GM10847 (cell line): ENCODE results near the gene VAPB.

Experiments
- POLR2A ChIP-seq: IDR thresholded peaks from 2 replicates; pipeline ENCODE4 v1.6.1; 2011; ENCODE audit not compliant: insufficient read length; ENCODE audit errors: extremely low read depth

VAPB gene

DNA sequence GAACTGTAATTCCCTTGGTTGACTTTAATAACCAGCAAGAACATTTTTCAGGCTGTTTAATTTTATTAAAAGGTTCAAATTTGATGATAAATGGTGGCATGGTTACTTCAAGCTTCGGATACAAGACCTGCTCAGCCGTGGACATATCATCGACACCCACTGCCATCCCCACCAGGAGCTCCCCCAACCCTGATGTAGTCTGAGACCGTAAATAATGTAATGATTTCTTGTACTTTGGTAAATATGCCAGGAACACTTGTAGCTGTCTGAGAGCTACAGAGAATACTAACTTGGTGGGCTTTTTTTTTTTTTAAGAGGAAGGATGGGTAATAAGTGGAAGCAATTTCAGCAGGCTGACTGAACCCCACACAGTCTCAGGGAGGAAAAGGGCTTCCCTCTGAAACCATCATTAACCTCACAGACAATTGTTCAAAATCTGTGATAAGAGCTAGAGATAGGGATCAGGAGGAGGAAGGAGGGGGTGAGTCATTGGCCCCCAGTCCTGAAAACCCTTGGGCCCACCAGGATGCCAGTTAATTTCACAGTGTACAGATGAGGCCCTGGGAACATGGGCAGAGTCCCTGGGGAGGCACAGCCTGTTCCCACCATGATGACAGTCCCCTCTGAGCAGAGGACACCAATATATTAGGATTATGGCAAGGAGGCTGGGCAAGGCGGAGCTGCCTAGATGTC lies 70.2 kb downstream of the VAPB start:
- TF ChIP-seq POLR2A, result no peak

DNA sequence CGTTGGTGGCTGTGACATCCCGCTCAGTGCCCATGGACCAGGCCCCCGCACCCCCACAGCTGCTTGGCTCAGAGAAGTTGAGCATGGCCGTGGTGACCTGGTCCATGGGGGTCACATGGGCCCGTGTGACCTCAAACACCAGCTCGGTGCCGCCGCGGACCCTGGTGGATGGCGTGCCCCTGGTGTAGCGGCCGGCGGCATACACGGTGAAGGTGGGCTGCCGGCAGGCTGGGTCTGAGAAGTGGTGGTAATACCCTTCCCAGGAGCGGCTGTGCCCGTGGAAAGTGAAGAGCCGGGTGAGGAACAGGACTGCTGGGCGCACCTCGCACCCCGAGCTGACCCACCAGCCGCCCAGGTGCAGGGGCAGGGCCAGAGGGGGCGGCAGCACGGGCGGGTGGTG lies 72.1 kb downstream of the VAPB start:
- TF ChIP-seq POLR2A, result no peak

DNA sequence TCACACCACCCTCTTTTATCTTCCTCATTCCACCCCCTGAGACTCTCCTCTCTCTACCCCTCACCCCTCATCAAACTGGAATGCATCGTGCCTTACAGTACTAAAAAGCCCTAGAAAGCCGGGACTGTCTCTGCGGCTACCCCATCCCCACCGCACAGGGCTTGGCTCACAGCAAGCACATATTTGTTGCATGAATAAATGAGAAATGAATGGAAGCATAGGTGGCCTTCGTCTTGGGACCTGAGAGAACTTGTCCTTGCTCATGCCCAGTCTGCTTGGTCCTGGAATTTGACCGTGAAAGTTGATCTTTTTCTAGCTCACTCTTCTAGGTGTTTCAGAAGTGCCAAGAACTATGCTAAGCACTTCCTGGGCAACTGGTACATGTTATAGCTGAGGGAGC lies 72.9 kb downstream of the VAPB start:
- TF ChIP-seq POLR2A, result no peak

DNA sequence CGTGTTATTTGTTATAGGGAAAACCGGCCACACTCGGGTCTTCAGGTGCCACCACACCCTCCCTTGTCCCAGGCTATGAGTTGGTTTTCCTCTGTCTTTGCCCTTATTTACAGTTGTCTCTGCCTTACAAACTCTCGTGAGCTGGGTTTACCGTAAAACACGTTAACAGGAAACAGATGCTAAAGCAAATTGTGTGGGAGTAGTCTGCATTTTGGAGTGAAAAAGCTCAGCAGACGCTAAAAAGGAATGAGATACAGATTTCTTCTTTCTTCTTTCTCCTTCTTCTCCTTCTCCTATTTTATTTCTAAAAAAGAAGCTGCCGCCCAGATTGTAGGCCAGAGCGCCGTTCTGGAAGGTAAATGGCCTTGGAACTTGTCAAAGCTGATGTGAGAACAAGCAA lies 74.2 kb downstream of the VAPB start:
- no peak for TF ChIP-seq POLR2A

DNA sequence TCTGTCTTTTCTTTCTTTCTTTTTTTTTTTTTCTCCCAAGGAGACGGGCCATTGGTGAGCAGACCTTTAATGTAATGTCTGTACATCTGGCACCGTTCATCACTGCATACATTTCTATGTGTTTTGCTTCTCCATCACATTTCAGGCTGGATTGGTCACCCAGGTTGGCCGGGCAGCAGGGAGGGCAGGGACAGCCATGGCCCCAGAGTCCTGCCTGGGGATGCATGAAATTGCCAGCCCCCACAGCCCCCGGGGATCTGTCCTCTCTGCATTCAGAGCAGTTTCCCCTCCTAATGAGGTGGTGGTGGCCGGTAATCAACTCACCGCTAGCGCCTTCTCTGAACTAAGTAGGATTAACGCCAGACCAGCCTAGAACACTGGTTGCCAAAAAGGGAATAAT lies 75.8 kb downstream of the VAPB start:
- no peak for TF ChIP-seq POLR2A

DNA sequence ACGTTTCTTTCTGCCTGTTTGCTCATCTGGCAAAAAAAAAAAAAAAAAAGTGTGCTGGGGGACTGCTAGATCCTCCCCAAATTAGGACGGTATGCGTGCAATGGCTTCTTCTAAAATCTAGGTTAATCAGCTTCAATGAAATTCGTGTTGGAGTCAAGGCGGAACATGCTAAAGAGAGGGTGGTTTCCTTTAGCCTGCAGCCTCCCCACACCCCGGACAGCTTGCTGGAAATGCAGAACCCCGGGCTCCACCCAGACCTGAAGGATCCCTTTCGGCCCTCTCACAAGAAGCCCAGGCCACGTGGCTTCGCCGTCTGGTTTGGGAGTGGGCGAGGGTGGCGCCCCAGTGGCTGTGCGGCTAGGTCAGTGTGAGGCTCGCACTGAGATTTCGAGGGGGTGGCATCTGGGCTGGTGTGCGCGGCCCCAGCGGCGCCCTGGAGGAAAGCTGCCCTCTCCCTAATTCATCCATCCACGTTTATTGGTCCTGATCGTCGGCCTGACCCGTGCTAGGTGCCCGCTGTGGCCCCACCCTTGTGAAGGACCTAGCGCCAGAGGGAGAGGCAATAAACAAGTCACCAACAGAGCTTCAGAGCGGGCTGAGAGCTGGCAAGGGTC lies 77.2 kb downstream of the VAPB start:
- no peak for TF ChIP-seq POLR2A

DNA sequence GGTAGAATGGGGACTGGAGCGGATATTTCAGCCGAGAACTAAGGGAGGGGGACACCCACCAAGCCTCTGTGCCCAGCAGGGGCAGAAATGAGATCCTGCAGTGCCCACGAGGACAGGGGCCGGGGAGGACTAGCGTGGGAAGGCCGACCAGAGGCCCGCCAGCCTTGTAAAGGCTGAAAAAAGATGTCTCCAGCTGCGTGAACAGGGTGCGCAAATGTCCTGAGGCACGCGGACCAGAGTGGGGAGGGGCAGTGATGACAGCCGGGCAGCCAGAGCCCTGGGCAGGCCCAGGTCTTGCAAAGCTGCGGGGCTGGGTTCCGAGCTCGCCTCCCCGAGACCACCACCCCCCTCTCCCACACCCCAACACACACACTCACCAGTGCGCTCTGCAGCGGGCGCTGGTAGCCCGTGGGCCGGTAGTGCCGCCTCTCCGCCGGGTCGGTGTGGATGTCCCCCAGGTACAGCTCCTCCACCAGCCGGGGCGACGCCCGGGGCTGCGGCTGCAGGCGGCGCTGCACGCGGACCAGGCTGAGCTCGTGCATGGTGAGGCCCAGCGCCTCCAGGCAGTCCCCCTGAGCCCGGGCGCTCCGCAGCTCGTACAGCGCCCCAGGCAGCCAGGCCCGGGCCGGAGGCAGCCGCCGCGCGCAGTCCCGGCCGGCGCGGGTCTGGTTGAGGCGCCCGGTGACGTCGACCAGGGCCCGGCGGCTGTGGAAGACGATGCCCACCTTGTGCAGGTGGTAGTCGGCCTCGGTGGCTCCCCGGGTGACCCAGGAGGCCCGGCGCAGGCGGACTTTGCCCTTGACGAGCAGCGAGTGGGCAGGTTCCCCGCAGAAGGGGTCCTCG lies 77.9 kb downstream of the VAPB start:
- TF ChIP-seq POLR2A, result no peak

DNA sequence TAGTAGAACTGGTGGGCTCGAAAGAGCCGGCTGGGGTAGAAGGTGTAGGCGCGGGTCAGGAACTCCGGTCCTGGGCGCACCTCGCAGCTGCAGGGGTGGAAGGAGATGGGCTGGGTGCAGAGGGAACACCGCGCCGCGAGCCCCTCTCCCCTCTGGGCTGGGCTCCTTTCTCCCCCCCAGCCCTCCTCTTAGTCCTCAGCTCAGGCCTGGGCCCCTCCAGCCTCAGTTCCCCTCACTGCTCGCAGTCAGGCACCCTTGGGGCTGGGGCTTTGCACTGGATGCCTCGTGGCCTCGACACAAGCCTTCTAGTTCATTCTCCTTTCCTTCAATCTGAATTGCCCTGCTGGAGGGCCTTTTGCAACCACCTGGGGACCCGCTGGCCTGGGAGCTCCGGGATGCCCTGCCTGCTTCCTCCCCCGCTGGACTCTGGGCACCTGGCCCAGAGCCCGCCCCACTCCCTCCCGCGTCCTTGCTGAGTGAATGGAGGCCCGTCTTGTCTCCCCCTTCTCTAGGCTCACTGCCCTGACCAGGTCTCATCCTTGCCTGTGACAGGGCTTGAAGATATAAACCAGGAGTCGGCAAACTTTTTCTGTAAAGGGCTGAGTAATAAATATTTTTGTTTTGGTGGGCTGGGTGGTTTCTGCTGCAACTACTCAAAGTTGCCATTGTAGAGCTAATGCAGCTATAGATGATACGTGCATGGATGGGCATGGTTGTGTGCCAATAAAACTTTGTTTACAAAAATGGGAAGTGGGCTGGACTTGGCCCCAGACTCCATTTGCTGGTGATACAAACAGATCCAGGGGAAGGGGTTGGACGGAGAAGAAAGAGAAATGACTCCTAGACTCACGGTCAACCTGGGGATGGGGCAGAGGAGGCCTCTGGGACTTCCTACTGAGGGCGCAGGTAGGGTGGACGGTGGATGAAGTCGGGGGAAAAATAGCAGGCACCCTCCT lies 78.8 kb downstream of the VAPB start:
- no peak for TF ChIP-seq POLR2A

DNA sequence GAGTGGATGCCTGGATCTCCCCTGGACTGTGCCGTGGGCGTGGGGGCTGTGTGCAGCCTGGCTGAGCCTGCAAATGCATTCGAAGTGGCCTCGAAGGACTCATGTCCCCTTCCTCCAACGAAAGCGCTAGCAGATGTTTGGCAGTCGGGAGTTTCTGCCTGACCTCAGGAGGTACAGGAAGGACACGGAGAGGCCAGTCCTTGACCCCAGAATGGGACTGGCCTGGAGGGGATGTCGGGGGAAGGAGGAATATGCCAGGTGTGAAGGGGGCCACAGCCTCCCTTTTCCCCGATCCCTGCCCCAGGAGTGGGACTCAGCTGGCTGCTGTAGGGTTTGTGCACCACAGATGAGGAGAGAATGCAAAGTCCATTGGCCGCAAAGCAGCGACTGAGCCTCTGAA lies 80.6 kb downstream of the VAPB start:
- no peak for TF ChIP-seq POLR2A

DNA sequence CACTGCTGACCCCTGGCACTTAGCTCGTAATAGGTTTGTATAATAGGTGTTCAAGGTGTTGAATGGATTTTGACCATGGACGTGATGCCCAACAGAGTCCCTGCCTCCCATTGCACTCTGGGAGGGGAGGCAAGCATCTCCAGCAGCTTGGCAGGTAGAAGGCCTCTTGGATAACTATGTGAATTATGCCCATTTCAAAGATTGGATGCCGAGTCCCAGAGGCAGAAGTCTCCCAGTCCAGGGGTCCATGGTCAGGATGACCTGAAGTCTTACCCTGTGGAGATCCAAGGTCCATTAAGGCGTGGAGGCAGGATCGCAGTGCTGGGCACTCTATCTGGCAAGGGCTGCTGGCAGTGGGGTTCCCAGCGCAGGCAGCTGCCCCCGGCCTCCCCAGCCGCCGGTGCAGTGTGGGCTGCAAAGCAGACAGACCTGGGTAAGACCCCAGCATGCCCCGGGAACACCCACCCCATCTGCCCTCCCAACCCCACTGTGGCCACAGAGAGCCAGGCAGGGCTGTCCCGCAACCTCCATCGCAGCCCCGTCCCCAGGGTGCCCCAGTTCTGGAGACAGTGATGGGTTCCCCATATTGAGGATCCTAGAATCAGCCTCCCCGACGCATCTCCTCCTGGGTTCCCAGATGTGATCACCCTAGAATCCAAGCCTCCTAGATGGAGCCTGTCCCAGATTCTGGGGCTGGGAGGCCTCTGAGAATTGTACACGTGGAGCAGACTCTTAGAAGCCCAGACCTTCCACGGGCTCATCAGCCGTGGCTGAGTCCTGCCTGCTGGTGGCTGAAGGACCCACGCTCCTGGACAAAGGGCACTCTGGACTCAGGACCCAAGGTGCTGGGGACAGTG lies 81.5 kb downstream of the VAPB start:
- no peak for TF ChIP-seq POLR2A

DNA sequence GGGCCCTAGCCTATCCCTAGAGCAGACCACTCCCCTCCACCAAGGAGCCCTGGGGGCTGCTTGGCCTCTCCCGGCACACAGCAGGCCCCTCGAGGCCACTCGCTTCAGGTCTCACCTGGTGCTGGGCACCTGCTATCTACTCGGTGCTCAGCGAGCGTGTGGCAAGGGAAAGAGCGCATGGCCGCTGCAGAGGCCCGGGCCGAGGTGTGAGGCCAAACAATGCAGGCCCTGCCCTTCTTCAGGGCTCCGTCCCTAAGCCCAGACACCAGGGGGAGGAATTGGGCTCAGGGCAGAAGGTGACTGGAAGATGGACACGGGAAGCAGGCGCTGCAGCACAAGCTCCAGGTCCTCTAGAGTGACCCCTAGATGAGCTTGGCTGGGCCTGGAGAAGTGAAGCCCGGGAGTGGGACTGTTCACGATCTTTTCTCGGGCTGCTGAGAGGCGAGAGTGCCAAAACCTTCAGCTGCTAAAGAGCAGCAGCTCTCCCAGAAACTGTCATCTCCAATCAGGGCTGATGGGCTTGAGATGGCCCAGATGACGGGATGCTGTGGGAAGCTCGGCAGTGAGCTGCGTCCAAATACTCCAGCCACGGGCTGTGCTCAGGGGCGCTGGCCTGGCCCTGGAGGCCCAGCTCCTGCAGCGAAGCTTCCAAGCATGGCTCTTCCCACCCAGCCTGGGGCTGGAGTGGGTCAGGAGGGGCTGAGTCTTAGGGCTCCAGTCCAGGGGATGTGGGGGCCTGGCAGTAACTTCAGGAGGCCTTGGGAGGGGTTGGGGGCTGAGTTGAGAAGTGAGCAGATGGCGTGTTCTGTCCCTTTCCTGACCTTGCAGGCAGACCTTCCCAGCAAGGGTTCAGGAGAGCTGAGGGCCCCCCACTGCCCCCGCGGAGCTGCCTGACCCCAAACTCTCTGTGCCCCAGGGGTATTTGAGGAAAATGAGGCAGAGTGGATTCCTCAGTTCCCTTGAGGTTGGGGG lies 82.5 kb downstream of the VAPB start:
- TF ChIP-seq POLR2A, result no peak

DNA sequence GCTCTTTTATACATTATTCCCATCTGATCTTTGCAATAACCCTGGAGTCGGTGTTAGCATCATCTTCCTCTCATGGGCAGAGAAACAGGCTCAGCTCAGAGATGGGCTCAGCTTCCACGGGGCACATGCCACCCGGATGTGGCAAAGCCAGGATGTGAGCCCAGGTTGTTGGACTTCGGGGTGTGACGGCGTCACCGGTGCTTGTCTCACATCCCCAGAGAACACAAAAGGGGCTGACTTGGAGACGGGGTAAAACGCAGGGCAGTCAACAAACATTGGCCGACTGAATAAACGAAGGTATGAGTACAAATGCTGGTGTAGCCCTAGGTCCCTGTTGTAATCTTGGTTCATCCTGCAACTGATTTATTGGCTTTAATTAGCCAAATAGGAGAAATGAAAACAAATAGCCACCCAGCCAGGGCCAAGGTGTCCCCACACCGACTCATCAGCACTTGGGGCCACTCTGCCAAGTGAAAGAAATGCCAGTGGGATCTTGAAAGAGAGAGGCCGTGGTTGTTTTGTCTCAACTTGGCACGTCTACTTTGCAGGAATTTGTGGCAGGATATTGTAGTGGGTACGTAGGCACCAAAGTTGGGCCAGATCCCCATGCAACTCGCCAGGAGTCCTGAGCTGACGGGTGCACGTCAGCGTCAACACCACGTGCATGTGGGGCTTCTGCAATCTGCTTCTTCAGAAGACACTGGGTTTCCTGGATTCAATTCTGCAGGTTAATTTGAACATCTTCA lies 83.4 kb downstream of the VAPB start:
- TF ChIP-seq POLR2A, result no peak
